Stimulated activated CD8-positive, alpha-beta memory T cell treated with anti-CD3 and anti-CD28 coated beads, Interleukin-4, amount 100 ng/mL, for 24 hours (primary cell): ENCODE data around the gene ETNK2.

Experiments used
- DNase-seq: peaks from one replicate; pipeline ENCODE4 v3.0.0-alpha.2; 2020; ENCODE audit warnings: low read depth

The ETNK2 gene

GRCh38 chr1:204151552-204152309 lies at the start of gene ETNK2:
TSS of gene ETNK2 (minus strand) at chr1:204152044. CDS start at chr1:204151852, 192 bp downstream.
- DNase-seq, result peak; percentile 27

- no peak for DNase-seq
Measured at GRCh38 chr1:204201348-204202040, 49.6 kb upstream of the ETNK2 start.

GRCh38 chr1:204199579-204199978 lies 47.7 kb upstream of the ETNK2 start:
- DNase-seq, result no peak

GRCh38 chr1:204198348-204199340 lies 46.8 kb upstream of the ETNK2 start:
- no peak for DNase-seq

- no peak for DNase-seq
Measured at GRCh38 chr1:204197068-204197467, 45.2 kb upstream of the ETNK2 start.

- DNase-seq, result no peak
Measured at GRCh38 chr1:204196068-204196795, 44.4 kb upstream of the ETNK2 start, which contains the start of gene KISS1. TSS of gene KISS1 (minus strand) at chr1:204196491. CDS start at chr1:204192876, 3,615 bp downstream.

- no peak for DNase-seq
Measured at GRCh38 chr1:204194771-204195170, 42.9 kb upstream of the ETNK2 start.

- no peak for DNase-seq
Measured at GRCh38 chr1:204194080-204194479, 42.2 kb upstream of the ETNK2 start.

GRCh38 chr1:204192589-204193352 lies 40.9 kb upstream of the ETNK2 start:
- no peak for DNase-seq

GRCh38 chr1:204192046-204192445 lies 40.2 kb upstream of the ETNK2 start:
- no peak for DNase-seq

- DNase-seq, result no peak
Measured at GRCh38 chr1:204191456-204191855, 39.6 kb upstream of the ETNK2 start.

GRCh38 chr1:204190212-204191211 lies 38.7 kb upstream of the ETNK2 start:
- peak; percentile 7 for DNase-seq

GRCh38 chr1:204188959-204189639 lies 37.3 kb upstream of the ETNK2 start:
- no peak for DNase-seq

GRCh38 chr1:204186597-204186996 lies 34.8 kb upstream of the ETNK2 start:
- no peak for DNase-seq

GRCh38 chr1:204181116-204181515 lies 29.3 kb upstream of the ETNK2 start:
- DNase-seq, result no peak

GRCh38 chr1:204180133-204180532 lies 28.3 kb upstream of the ETNK2 start:
- no peak for DNase-seq

- no peak for DNase-seq
Measured at GRCh38 chr1:204178487-204179281, 26.8 kb upstream of the ETNK2 start.

GRCh38 chr1:204177133-204177532 lies 25.3 kb upstream of the ETNK2 start:
- DNase-seq, result no peak
